HG03442 (cell line): ENCODE measurements around the gene GRM5.
"Not testable (repeated sequence)": the region's sequence is repeated elsewhere in the genome, so short reads cannot be mapped to it uniquely, and the experiment has no call there.

Source experiments
- ATAC-seq: cut with Tn5 transposase; IDR thresholded peaks from one replicate; pipeline ENCODE4 v1.9.1; 2021; ENCODE audit warnings: mild to moderate bottlenecking, moderate library complexity; ENCODE audit not compliant: unreplicated experiment

Gene GRM5

GRCh38 chr11:88511006-88511405, 554.8 kb downstream of the GRM5 start:
- ATAC-seq, result no peak

- peak; percentile 71 for ATAC-seq
Observed at GRCh38 chr11:88508759-88509581, 556.8 kb downstream of the GRM5 start.

- no peak for ATAC-seq
Observed at GRCh38 chr11:88508418-88508758, 557.4 kb downstream of the GRM5 start.

GRCh38 chr11:88507771-88508417, 557.9 kb downstream of the GRM5 start:
- ATAC-seq, result no peak

GRCh38 chr11:88501541-88501940, 564.2 kb downstream of the GRM5 start:
- ATAC-seq, result no peak

GRCh38 chr11:88495836-88496235, 569.9 kb downstream of the GRM5 start:
- no peak for ATAC-seq

GRCh38 chr11:88494848-88495247, 570.9 kb downstream of the GRM5 start:
- no peak for ATAC-seq

GRCh38 chr11:88491674-88492073, 574.1 kb downstream of the GRM5 start:
- ATAC-seq, result no peak

- no peak for ATAC-seq
Observed at GRCh38 chr11:88489030-88489429, 576.8 kb downstream of the GRM5 start.

- no peak for ATAC-seq
Observed at GRCh38 chr11:88487646-88488045, 578.1 kb downstream of the GRM5 start.

- peak; percentile 88 for ATAC-seq
Observed at GRCh38 chr11:88484873-88485621, 580.7 kb downstream of the GRM5 start.

GRCh38 chr11:88482871-88483301, 582.9 kb downstream of the GRM5 start:
- no peak for ATAC-seq

GRCh38 chr11:88480223-88480622, 585.6 kb downstream of the GRM5 start:
- ATAC-seq, result no peak

GRCh38 chr11:88478136-88478815, 587.5 kb downstream of the GRM5 start:
- no peak for ATAC-seq

- ATAC-seq, result no peak
Observed at GRCh38 chr11:88475991-88476418, 589.8 kb downstream of the GRM5 start.

GRCh38 chr11:88474655-88475054, 591.1 kb downstream of the GRM5 start:
- ATAC-seq, result no peak

- ATAC-seq, result no peak
Observed at GRCh38 chr11:88469561-88470225, 596.1 kb downstream of the GRM5 start.

GRCh38 chr11:88464528-88464927, 601.3 kb downstream of the GRM5 start:
- ATAC-seq, result no peak

- not testable (repeated sequence) for ATAC-seq
Observed at GRCh38 chr11:88463301-88463700, 602.5 kb downstream of the GRM5 start.

- ATAC-seq, result not testable (repeated sequence)
Observed at GRCh38 chr11:88458047-88458446, 607.7 kb downstream of the GRM5 start.

GRCh38 chr11:88455974-88456373, 609.8 kb downstream of the GRM5 start:
- ATAC-seq, result no peak
